ENCODE measurements around the gene ADGRG3.

ADGRG3 gene

DNA sequence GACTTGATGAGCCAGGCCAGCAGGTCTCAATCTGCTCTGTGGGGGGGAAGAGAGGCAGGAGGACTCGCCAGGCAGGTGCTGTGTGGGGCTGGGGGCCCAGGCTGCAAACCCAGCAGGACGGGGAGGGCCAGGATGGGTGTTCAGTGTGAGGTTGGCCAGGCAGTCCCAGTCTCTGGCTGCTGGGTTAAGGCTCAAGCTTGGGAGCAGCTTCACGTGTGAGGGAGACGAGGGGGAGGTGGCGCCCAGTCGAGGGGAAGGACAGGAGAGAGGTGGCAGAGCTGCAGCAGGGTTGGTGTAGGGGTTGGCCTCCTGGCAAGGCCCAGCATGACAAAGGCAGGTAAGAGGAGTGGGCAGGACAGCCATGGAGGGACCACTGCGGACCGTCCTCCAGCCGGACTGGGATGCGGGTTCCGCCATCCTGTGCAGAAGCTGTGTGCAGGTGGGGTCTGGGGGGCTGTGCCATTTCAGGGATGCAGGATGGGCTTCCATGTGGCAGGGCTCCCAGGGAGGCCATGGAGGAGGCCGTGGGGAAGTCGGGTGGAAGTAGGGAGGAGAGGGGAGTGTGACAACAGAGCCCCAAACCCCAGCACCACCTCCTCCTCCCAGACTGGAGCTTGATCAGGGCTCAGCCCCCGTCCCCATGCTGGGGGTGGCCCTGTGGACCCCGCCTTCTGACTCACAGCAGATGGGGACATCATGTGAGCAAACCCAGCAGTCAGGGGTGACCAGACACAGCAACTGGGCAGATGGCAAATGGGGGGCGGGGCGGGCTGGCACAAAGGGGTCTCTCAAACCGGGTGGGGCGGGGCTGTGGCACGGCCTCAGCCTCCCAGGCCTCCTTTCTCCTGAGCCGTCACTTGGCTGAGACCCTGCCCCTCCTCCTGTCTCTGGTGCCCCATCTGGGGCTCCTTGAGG lies 36.9 kb upstream of the ADGRG3 start:
- no peak for DNase-seq (ENCODE audit: low spot score)

- DNase-seq (ENCODE audit: low spot score): no peak
Measured at GRCh38 chr16:57632568-57632967, 35.5 kb upstream of the ADGRG3 start.

- no peak for DNase-seq (ENCODE audit: low spot score)
Measured at GRCh38 chr16:57633383-57634064, 34.6 kb upstream of the ADGRG3 start.

GRCh38 chr16:57634171-57634570 lies 33.9 kb upstream of the ADGRG3 start:
- DNase-seq (ENCODE audit: low spot score): no peak

- DNase-seq (ENCODE audit: low spot score): no peak
Measured at GRCh38 chr16:57635266-57636097, 32.6 kb upstream of the ADGRG3 start.

DNA sequence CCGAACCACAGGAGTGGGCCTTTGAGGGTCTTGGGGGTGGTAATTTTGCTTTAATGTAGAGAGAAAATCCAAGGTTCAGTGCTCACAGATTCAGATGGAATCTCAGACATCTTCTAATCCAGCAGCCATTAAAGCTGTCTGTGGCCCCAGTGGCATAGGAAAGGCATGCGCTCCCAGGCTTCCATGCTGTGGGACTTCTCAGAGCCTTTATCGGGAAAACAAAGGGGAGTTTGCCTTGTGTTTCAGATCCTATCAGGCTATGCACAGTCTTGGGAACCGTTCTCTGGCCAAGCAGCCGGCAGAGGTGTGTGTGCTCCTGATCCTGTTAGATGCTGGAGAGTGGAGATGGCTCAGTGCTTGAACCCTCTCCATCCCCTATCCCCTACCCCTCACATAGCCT lies 31.9 kb upstream of the ADGRG3 start:
- DNase-seq (ENCODE audit: low spot score): no peak

DNA sequence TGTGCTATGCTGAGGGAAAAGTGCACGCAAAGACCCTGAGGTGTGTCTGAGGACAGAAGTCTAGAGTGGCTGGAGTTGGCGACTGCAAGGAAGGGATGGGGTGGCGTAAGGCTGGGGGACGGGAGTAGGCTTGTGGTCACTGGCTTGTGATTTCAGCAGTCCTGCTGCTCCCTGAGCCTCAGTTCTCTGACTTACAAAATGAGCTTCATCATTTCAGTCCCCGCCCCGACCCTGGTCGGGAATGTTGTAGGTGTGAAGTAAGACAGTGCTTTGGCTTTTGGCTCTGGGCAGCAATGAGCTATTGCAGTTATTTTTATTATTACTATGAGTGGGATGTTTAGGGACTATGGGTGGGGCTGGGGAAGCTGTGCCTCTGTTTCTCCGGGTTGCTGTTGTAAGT lies 31.1 kb upstream of the ADGRG3 start:
- DNase-seq (ENCODE audit: low spot score): no peak

GRCh38 chr16:57637424-57637823 lies 30.7 kb upstream of the ADGRG3 start:
- no peak for DNase-seq (ENCODE audit: low spot score)

- DNase-seq (ENCODE audit: low spot score): no peak
Measured at GRCh38 chr16:57637965-57638364, 30.1 kb upstream of the ADGRG3 start.

GRCh38 chr16:57638381-57638780 lies 29.7 kb upstream of the ADGRG3 start:
- no peak for DNase-seq (ENCODE audit: low spot score)

DNA sequence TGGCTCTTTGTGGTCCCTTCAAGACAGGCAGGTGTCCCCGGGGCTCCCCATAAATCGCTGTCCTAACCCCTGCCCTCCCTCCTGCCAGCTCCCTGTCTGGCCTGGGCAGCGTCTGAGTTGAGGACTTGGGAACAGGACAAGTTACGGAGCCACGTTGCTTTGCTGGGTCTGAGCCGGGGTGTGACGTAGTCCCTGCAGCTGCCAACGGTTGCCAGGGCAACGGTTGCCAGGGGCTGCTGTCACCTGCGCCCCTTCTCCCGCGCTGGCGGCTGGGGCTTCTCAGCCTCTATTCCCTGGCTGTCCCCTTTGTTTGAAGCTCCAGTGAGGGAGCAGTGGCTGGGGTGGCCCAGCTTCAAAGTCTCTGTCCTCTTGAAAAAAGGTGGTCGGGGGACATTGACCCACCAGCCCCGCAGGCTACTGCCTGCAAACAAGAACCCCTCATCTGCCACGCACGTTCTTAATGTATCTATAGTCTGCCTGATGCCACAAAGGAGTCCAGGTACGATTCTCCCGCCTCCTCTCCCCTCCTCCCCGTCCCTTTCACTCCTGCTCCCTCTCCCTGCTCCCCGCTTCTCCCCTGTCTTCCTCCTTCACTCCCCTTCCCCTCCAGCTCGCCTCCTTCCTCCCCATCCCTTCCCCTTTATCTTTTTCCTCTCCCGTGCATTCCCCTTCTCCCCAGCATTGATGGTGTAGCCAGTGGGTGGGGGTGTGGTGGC lies 28.8 kb upstream of the ADGRG3 start:
- DNase-seq (ENCODE audit: low spot score): no peak

- DNase-seq (ENCODE audit: low spot score): no peak
Measured at GRCh38 chr16:57640185-57640584, 27.9 kb upstream of the ADGRG3 start.

- no peak for DNase-seq (ENCODE audit: low spot score)
Measured at GRCh38 chr16:57640612-57641011, 27.5 kb upstream of the ADGRG3 start.

DNA sequence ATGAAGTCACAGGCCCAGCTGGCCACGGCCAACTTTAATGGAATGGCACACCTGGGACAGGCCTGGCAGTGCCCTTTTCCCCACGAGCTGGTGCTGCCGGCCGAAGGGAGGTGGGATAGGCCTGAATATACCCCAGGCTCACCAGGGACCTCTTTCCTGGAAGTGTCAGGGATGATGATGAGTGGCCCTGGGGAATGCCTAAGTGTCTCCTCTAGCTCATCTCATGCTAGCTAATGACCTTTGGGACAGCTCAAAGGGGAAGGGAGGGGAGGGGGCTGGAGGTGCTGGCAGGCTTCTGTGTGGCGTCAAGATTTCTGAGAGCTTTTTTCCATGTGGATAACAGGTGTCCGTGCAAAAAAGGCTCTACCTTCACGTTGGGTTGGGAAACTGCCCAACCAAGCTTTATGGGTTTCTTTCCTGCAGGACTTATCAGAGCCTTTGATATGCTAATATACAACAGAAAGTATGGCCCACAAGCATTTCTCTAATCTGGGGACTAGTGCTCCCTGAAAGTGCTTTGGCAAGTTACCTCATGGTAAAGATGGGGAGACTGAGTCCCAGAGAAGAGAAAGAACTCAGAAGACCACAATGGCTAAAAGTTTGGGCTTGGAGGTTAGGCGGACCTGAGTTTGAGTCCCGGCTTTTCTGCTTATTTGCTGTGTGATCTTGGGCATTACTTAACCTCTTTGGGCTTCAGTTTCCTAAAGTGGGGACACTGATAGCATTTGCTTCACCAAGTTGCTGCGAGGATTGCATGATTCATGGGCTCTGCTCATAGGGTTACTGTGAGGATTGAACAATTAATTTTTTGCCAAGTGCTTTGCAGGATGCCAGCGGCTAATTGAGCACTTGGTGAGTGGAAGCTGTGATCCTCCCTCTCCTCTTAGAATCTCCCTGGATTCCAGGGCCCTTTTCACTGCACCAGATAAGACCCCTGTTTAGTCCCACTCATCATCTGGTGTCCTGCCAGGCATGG lies 25.7 kb upstream of the ADGRG3 start:
- DNase-seq (ENCODE audit: low spot score): no peak

DNA sequence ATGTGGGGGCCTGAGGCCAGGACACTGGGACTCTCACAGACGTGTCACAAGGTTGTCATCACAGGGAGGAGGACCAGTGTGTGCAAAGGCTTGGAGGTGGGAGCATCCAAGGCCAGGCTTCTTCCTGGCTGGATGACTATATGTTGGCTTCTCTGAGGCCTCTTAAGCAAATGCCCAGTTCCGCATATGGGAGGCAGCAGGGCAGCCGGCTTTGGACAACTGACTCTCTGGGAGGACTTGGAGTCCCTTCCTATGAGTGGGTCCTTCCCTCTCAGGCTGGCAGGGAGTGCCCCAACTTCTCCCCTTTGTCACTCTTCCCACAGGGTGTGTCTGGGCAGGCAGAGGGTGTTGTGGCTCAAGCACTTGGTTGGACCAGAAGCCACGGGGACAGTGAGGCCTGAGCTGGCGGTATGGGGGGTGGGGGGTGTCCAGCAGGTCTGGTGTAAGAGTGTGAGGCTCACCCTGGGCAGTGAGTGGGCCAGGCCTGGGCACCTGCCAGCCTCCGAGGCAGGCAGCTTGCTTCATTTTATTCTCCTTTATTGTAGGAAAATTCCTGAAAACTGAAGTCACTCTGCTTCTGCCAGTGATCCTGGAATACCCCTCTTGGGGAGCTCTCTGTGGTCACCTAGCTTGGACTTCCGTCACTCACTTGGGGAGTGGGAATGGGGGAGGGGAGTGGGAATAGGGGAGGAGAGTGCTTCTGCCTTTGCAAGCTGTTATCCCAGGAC lies 24.8 kb upstream of the ADGRG3 start:
- no peak for DNase-seq (ENCODE audit: low spot score)

- no peak for DNase-seq (ENCODE audit: low spot score)
Measured at GRCh38 chr16:57643910-57644309, 24.2 kb upstream of the ADGRG3 start.

GRCh38 chr16:57644383-57645014 lies 23.6 kb upstream of the ADGRG3 start:
- no peak for DNase-seq (ENCODE audit: low spot score)

- no peak for DNase-seq (ENCODE audit: low spot score)
Measured at GRCh38 chr16:57645169-57645568, 22.9 kb upstream of the ADGRG3 start.

GRCh38 chr16:57645691-57646387 lies 22.3 kb upstream of the ADGRG3 start:
- DNase-seq (ENCODE audit: low spot score): no peak

Measured in CD4-positive, alpha-beta T cell treated with Interleukin-2 at 100 ng/mL for 4 hours (primary cell).